Stimulated activated CD4-positive, alpha-beta T cell treated with anti-CD3 and anti-CD28 coated beads, Interleukin-12 subunit alpha, Interleukin-12 subunit beta, amount 100 ng/mL, for 48 hours (primary cell): Measurements from ENCODE around the gene SLC2A8.

Source experiments
- DNase-seq, 3 donors: peaks; one replicate each; pipeline ENCODE4 v3.0.0-alpha.2; 2020; ENCODE audit warnings: low read depth in 2 of 3, low spot score in 1 of 3

Gene SLC2A8, protein sequence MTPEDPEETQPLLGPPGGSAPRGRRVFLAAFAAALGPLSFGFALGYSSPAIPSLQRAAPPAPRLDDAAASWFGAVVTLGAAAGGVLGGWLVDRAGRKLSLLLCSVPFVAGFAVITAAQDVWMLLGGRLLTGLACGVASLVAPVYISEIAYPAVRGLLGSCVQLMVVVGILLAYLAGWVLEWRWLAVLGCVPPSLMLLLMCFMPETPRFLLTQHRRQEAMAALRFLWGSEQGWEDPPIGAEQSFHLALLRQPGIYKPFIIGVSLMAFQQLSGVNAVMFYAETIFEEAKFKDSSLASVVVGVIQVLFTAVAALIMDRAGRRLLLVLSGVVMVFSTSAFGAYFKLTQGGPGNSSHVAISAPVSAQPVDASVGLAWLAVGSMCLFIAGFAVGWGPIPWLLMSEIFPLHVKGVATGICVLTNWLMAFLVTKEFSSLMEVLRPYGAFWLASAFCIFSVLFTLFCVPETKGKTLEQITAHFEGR

DNA sequence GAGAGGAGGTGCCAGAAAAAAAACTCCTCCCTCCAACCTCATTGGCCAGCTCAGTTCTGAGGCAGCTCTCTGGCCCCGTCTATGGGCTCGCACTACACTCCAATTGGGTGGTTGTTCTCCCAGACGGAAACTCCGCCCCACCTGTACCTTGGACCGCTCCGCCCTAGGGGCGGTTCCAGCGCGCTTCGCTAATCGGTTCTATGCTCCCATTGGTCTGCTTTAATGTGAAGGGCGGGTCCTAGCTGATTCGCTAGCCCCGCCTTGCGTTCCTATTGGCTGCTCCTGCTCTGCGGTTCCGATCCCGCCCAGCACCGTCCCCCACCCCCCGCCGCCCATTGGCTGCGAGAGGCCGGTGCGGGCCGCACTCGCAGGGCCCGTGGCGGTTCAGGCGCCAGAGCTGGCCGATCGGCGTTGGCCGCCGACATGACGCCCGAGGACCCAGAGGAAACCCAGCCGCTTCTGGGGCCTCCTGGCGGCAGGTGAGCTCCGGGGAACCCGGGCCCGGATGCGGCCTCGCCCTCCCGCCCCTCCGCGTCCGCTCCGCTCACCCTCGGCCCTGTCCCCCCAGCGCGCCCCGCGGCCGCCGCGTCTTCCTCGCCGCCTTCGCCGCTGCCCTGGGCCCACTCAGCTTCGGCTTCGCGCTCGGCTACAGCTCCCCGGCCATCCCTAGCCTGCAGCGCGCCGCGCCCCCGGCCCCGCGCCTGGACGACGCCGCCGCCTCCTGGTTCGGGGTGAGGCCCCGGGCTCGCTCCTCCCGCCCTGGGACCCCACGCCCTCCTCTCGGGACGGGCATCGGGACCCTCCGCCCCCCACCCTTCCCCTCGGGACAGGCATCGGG lies at the start of gene SLC2A8:
Gene SLC2A8 (plus strand): TSS at position 362 of the 838 bp plus-strand sequence. CDS start 62 bp downstream, at position 424.
- DNase-seq, result peak; percentile 73 to 90 (median 83)

DNA sequence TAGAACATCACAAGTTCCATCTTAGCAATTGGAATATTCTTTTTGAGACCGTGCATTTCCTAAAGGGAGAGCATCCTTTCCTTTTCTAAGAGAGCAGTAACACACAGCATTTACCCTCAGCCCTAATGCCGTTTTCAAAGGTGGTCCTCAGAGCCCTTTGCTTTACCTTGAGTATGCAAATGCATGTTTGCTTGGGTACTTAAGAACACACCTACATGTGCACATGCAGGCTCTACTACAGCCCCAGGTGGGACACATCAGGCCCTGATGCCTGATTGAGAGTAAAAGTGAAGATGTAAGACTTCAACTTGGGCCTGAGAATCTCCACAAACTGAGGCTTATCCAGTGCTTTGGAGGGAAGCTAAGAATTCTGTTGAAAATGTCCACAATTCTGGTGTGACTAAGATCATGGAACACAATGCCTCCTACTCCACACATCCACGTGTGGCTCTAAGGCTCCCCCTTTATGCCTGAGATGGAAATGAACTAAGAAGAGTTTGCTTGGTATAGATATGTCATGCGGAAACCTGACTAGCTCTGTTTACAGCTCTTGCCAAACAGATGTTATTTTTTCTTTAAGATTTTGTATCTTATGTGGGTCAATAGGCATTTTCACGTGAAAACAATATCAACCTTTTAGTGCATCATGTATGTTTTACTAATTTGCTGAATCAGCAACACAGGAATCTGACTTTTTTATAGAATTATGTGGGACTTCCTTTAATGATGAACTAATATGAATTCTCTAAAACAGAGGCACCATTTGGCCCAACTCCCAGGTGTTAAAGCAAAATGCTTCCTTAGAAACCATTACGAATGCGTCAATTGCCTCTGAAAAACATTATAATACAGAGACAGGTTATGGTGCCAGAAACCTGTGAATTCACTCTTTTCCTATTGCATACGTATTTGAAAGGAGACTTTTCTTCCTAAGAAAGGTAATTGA lies 48.9 kb upstream of the SLC2A8 start:
- no peak for DNase-seq

DNA sequence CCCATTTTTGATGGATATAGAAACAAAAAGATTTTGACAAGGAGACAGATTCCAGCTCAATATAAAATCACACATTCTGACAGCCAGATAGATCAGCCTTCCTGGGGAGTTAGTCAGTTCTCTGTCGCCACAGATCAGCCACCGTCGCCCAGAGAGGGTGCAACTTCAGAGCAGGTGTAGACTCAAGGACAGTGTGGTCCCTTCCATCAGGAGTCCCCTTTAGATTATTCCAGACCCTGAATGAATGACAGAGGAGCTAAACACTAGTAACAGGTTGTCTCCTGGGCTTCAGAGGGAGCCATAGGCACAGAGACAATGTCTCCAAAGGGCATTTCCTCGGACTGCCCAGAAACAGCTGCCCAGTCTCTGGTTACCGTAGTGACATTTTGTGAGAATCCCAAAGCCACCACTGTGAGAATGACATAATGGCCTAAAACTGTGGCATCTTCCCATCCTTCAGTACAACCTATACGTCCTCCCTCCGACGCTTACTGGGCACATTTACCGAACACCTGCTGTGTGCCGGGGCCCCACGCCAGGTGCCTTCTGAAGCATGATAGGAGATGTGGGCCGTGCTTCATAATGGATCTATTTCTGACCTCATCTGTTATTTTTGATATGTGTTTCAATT lies 47.4 kb upstream of the SLC2A8 start:
- no peak for DNase-seq

DNA sequence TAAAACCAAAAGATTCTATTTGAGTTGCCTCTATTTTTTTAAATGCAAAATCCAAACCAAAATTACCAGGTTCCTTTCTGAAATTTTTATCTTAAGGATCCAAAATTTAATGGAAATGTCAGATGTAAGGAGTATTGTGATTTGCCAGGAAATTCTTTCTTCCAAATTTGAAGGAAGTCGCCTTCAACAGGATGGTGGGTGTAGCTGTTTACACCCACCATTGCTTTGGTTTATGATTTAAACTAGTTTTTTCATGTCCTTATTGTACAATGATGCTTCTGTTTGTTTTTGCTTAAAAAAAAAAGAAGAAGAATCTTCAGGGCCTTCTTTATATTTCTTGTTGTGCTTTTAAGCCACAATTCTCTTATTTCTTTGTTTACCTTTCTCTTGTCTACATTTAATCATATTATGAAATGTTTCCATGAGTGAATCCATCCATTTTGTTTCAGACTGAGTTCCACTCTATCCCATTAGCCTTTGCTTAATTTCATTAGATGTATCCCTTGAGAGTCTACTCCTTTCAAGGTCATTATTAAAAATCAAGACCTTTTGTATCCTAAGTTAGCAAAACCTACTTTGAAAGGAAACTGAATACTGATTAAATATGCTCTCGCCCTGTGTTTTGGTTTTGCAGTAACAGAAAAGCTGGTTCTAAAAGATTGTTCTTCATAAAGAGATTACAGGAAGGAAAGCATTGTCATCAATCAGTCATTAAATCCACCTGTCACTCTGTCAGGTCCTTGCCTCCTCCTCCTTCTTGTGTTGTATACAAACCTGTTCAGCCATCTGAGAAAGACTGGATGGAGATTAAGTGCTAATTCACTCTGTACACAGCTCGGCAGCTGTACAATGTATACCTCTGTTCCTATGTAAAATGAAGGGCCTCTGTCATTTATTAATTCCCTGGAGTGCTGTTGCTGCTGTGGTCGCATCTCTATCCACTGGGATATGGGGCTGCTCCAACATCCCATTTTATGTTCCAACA lies 45.5 kb upstream of the SLC2A8 start:
- DNase-seq, result no peak

DNA sequence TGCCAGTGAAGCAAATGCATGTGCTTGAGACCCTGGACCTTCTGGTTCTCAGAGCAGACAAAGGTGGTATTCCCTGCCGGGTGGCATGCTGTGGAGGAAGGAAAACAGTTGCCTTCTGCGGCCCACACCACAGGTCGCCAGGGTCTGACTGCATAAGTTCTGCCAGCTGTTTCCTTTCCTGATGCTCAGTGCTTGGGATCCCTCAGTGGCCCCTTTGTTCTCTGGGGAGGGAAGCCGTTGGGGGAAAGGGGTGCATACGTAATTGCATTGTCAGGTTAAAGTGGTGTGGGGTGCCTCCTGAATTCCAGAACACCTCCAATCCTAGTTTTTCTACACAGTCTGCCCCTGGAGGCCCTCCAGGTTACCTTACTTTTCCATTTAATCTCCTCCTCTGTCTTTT lies 43.1 kb upstream of the SLC2A8 start:
- no peak for DNase-seq

DNA sequence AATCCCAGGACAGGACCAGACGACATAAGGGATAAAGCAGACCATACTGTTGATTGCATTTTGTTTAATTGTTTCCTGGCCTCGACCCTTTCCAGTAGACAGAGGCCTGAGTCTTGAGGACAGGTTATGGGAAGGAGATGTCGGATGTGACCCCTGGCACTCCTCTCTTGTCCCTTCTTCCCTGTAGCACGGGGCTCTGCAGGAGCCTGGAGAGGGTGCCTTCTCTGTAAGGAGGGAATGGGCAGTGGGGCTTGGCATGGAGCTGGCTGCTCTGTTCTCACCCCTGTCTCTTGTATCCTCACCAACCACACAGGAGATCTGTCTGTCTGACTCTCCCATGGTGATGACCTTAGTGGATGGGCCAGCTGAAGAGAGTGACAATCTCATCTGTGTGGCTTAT lies 40.1 kb upstream of the SLC2A8 start:
- no peak for DNase-seq

DNA sequence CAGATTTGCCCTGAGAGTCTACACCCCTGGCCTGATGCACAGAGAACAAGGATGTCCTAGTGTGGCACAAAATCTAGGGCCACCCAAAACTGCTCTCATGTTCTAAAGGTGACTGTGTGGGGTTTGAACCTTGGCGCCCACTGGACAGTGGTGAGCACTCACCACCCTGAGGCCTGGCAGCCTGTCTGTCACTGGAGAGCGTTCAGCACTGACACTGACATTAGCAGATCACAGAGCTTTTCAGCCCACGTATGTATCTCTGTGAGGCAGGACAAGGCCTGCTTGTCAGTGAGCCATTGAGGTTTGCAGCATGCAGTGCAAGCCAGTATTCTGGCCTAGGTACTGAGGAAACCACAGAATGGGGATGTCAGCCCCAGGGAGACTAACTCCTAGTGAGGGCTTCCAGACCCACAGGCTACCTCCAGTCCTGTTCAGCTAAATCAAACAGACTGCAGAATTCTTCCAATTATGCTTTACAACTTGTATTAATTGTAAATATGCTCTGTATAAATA lies 38.9 kb upstream of the SLC2A8 start:
- no peak for DNase-seq

DNA sequence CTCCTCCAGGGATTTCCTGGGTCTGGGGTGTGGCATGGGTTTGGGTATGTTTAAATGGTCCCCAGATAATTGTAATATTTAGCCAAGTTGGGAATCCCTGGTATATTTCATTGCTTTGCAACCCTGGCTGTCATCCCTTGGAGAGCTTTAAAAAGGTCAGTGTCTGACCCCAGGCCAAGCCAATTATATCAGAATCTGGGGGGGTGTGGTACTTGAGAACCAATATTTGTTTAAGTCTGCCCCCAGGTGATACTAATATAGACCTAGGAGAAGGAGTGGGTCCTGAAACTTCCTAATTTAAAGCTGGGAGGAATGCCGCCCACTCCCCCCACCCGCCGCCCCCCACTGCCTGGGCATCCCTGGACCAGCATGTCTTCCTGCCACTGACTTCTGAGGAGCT lies 38.2 kb upstream of the SLC2A8 start:
- no peak for DNase-seq

DNA sequence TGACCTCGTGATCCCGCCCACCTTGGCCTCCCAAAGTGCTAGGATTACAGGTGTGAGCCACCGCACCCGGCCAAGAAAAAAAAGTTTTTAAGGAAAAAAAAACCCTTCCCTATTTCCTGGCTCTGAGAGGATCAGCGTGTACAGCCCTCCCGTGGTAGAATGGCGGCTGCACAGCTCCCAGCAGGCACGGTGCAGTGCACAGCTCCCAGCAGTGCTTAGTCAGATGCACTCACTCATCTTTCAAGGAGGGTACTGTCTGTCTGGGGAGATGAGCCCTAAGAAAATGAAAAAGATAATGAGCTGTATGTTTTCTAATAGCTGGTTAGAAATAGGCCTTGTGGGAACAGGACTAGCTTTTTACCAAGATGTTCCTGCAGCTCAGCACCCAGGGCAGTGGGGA lies 36.7 kb upstream of the SLC2A8 start:
- DNase-seq, result no peak

DNA sequence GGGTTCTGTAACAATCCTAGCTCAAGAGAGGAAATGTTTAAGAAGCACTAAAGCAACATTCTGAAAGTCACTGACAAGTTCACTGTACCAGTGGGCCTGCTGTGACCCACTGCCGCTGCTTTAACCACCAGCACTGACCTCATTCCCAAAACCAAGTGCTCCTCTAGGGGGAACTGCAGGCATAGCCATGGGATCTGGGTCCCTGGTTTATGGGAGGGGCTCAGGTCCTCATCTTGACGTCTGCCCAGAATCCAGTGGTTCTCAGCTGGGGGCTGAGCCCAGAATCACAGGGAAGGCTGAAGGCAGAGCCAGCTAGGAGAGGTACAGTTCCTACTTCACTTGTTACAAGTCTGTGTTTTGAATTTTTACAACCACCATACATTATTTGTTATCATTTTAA lies 36.1 kb upstream of the SLC2A8 start:
- no peak for DNase-seq

DNA sequence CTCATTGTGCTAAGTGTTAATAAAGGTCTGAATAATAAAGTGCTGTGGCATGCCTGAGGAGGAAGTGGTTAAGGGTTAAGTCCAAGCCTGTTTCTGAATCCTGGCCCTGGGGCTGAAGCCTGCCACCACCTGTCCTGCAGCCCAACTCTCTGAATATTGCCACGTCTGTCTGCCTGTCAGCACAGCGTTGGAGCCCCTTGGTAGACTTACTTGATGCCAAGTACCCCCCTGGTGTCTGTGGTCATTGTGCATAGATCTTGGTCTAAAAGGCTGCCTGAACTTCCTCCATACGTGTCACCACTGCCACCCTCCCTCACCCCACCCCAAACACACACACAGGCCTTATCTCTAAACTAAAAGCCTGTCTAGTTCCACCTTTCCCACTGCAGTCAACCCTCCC lies 35.4 kb upstream of the SLC2A8 start:
- no peak for DNase-seq

DNA sequence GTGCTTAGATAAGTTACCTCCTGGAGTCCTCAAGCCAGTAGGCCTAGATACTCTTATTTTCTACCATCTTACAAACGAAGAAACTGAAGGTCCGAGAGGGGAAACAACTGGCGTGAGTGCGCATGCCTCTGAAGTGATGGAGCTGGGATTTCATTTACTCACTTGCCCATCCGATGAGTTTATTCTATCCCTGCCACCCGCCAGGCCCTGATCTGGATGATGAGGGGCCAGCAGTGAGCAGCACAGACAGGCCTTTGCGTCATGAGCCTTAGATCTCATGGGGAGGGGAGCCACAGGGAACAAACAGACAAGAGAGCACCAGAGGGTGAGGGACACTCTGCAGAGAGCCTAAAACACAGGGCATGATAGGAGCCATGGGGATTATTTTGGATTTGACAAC lies 34.1 kb upstream of the SLC2A8 start:
- no peak for DNase-seq

DNA sequence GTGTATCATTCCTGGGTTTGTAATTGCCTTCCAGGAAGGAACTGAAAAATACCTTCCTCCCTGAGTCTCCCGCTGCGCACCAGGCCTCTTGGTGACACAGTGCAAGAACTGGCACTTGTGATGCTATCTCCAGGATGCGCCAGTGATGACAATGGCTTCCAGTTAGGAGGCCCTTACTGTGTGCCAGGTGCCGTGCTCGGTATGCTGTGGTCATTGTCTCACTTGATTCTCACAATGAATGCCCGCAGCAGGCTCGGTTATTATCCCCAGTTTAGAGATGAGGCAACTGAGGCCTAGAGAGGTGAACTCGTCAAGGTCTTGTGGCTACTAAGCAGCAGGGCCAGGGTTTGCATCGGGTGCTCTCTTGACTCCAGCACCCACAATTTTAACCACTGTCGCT lies 31.5 kb upstream of the SLC2A8 start:
- no peak for DNase-seq

DNA sequence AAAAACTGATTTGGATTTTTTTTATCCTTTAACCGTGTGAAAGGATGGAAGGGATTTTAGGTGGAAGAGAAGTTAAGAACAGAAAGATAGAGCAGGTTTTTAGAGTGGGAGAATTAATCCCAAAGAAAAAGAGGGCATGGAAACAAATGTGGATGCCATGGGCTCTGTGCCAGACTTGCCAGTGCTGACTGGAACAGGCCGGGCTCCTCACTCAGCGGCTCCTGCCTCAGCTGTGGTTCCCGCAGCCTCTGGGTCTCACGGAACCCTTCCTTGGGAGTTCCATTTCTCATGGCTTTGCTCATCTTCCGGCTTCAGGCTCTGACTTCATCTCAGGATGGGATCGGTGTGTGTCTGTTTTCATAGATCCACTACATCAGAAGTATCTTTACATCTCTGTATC lies 30.4 kb upstream of the SLC2A8 start:
- no peak for DNase-seq

DNA sequence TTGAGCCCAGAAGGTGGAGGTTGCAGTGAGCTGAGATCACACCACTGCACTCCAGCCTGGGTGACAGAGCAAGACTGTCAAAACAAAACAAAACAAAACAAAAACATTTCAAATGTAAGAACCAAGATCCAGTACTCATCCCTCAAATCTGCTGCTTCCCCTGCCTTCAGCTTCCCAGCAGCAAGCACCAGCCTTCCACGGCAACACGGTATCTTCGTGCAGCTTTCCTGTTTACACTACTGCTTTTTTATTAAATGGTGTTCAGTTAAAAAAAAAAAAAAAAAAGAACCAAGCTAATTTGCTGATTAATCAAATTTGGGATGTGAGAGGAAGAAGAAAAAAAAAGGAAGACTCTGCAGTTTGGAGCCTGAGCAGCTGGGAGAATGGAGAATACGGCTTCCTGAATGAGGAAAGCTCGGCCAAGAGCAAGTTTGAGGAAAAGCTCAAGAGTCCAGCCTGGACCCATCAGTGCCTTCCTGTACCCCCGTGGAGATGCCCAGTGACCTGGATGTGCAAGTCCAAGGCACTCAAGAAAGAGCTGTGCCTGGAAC lies 28.0 kb upstream of the SLC2A8 start:
- no peak for DNase-seq

DNA sequence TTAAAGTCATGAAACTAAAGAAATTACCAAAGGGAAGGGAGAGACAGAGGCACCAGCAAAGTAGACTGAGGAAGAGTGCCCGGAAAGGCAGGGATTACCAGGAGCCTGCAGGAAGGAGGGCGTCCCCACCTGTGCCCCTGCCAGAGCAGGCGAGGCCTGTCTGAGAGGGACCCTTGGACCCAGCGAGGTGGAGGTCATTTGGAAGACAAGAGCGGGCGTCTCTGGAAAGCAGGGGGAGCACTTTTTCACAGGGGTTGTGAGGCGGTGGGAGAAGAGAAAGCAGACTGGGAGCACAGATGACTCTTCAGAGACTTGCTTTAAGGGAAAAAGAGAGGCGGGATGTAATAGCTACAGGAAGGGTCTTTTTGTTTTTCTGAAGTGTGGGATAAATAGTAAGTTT lies 27.5 kb upstream of the SLC2A8 start:
- DNase-seq, result no peak

DNA sequence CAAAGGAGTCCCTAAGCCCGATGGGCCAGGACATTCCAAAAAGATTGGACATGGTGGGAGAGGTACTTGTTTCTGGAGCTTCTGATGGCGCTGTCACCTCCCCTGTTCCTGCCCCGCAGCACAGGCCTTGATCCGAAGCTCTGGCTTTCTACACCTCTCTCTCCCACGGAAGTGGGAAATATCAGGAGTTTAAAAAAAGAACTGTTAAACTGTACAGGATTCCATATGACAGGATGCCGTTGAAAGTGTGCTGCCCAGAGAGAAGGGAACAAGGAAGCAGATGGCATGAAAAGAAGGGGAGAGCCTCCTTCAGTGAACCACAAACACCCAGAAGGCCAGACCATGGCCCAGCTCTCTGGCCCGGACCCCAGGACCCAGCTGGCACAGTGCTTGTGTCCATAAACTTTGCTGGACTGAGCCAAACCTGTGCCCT lies 26.8 kb upstream of the SLC2A8 start:
- no peak for DNase-seq

DNA sequence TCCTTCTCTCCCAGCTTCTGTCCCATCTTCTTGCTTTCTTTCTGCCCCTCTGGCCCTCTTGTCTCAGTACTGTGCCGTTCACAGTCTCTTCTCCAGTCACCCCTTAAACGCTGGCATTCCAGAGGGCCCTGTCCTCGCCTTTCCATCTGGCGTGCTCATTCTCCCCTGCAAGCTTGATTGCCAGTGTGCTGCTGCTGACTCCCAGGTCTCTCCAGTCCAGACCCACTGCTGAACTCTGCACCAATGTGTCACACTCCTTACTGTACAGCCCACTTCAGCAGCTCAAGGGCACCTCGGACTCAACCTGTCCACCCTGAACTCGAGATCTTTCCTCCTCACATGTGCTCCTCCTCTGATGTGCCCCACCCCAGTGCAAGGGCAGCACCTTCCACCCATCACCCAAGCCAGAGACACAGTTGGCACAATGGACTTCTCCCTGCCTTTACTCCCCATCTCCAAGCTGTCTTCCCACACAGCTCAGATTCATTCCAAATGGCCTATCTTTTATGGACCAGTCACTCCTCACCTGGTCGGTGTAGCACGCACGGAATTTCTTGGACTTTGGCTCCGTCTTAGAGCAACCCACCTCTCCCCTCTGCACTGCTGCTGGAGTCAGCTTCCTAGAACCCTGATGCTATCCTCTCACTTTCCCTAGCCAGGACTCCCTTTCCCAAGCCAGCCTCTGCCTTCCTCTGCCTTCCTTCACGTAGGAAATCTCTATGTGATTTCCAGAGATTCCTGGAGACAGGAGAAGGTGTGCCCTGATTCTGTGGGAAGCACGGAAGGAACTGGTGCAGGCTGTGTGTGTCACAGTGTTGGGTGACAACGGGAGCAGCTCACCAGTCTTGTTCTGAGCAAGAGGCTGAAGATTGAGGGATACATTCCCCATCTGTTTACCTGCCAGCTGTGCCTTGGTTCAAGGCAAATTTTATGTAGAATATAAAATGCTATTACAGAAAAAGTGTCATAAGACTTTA lies 26.0 kb upstream of the SLC2A8 start:
- DNase-seq, result no peak
